CD4-positive, alpha-beta T cell treated with Interferon gamma for 1 hour (primary cell): ENCODE measurements around the gene GTF3C1.
"Not testable (repeated sequence)": the region's sequence is repeated elsewhere in the genome, so short reads cannot be mapped to it uniquely, and the experiment has no call there.

Source experiments
- DNase-seq: peaks from one replicate; pipeline ENCODE4 v3.0.0-alpha.2; 2020

The GTF3C1 gene, protein sequence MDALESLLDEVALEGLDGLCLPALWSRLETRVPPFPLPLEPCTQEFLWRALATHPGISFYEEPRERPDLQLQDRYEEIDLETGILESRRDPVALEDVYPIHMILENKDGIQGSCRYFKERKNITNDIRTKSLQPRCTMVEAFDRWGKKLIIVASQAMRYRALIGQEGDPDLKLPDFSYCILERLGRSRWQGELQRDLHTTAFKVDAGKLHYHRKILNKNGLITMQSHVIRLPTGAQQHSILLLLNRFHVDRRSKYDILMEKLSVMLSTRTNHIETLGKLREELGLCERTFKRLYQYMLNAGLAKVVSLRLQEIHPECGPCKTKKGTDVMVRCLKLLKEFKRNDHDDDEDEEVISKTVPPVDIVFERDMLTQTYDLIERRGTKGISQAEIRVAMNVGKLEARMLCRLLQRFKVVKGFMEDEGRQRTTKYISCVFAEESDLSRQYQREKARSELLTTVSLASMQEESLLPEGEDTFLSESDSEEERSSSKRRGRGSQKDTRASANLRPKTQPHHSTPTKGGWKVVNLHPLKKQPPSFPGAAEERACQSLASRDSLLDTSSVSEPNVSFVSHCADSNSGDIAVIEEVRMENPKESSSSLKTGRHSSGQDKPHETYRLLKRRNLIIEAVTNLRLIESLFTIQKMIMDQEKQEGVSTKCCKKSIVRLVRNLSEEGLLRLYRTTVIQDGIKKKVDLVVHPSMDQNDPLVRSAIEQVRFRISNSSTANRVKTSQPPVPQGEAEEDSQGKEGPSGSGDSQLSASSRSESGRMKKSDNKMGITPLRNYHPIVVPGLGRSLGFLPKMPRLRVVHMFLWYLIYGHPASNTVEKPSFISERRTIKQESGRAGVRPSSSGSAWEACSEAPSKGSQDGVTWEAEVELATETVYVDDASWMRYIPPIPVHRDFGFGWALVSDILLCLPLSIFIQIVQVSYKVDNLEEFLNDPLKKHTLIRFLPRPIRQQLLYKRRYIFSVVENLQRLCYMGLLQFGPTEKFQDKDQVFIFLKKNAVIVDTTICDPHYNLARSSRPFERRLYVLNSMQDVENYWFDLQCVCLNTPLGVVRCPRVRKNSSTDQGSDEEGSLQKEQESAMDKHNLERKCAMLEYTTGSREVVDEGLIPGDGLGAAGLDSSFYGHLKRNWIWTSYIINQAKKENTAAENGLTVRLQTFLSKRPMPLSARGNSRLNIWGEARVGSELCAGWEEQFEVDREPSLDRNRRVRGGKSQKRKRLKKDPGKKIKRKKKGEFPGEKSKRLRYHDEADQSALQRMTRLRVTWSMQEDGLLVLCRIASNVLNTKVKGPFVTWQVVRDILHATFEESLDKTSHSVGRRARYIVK (N-terminal part only)

DNA sequence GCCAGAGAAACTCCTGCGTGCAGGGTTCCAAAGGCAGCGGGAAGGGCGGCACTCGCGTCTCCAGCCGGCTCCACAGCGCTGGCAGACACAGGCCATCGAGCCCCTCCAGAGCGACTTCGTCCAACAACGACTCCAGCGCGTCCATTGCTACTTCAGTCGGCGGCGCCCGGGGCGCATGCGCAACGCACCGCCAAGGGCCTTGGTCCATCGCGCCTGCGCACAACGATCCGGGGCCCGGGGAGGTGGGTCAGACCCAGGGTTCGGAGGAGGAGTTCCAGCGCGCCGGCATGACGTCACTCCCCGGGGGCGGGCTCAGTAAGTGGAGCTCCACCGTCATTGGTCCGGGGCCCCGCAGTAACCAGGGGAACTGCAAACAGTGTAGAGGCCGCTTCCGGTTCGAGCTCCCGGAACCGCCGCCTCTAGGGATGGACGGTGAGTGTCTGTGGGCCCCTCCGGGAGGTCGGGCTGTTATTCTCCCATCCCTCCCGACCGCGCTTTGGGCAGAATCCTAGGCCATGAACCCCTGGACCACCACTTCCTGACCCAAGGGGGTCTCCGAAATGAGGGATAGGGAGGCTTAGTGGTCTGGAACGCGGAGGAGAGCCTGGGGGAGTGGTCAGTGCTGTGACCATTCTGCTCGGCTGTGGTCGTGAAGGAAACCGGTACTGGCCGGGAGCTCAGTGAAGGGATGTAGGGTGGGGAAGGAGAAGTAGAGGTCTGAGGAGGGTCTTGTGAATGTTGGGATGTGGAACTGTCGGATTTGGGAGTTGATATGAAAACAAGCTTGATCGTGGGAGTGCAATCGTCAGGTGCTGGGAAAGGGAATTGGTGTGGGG lies at the start of gene GTF3C1, which contains the start of gene KATNIP:
Gene GTF3C1, minus strand, starts transcription at position 168 of the 836 bp plus-strand sequence. Its CDS starts 23 bp downstream, at position 145.
Gene KATNIP, plus strand, starts transcription at position 399 of the 836 bp plus-strand sequence. Its CDS starts 27 bp downstream, at position 426.
- peak; percentile 99 for DNase-seq

DNA sequence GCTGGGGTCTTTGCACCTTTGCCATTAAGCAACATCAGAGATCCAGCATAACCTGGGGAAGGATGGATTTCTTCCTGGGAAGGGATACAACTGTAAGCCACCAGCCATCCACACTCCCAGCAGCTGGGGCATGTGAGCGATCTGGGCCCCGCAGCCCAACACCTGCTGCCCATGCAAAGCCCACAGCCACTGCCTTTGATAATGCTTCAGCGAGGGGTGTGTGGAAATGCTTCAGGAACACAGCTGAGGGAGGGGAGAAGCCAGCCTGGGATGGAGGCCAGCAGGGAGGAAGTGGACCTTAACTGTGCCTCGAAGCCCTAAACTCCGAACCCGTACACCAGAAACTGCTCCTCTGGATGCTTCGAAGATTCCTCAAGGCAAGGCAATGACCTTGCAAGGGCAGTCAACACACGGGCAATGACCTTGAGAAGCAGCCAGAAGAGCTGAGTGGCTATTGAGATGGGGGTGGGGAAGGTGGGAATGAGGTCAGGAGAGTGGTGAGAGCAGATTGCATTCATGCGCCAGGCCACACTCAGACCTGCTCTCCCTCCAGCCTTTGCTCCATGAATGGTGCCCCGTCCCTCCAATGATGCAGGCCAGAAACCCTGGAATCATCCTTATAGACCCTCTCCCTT lies 49.3 kb upstream of the GTF3C1 start:
- DNase-seq, result no peak

DNA sequence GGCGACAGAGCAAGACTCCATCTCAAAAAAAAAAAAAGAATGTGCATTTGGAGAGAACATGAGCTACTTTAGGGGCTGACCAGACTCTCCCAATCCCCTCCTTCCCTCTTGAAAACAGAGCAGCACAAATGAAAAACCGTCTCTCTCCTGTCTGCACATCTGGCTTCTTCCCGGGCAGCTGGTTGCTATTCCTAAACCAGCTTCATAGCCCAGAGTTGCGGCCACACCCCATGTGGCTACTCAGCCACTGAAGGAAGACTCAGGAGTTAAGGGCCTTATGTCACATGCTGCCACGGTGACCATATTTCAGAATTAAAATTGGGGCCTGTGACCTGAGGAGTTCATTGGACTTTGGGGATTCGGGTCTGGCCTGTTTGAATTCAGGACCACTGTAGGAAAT lies 48.5 kb upstream of the GTF3C1 start:
- no peak for DNase-seq

DNA sequence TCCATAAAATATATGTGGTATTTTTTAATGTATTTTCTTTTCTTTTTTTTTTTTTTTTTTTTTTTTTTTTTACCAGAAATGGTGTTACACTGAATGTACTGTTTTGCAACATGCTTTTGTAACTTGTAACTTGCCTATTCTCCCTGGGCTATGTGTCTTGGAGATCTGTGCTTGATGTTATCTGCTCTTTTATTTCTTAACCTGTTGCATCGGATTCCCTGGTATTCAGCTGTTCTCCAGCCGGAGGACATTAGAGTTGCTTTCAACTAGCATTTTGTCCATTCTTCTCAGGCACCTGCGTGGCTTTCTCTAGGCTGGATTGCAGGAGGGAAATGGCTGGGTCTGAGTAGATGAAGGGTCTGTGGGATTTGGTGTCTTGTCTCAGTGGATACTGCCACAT lies 47.6 kb upstream of the GTF3C1 start:
- DNase-seq, result no peak

DNA sequence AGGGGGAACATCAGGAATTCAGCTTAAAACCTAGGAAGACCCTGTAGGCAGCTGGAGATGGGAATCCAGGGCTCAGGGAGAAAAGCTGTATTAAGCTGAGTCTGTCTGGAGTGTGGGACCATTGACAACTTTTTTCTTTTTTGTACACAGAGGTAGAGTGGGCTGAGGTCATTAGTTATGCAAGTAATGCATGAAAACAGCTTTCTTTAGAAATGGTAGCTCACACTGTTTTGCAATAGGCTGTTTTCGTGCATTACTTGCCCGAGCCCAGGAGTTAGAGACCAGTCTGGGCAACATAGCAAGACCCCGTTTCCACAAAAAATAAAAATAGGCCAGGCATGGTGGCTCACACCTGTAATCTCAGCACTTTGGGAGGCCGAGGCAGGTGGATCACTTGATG lies 46.7 kb upstream of the GTF3C1 start:
- no peak for DNase-seq

- no peak for DNase-seq
These were observed 46.3 kb upstream of the GTF3C1 start for GRCh38 chr16:27595993-27596392.

DNA sequence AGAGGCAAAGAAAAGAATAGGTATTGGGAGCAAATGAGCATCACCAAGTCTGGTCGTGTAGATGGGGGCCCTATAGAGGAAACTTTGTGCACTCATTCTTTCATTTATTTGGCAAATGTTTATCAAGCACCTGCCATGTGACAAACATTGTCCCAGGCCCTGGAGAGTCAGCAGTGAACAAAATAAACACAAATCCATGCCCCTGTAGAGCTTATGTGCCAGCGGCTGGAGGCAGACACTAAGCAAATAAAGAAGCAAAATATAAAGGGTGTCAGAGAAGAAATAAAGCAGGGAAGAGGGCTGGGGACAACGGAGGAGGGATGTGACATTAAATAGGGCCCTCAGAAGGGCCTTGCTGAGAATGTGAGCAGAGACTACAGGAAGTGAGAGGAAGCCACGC lies 45.8 kb upstream of the GTF3C1 start:
- DNase-seq, result no peak

- DNase-seq, result no peak
These were observed 42.1 kb upstream of the GTF3C1 start for GRCh38 chr16:27591837-27592236.

GRCh38 chr16:27588057-27588456 lies 38.3 kb upstream of the GTF3C1 start:
- no peak for DNase-seq

DNA sequence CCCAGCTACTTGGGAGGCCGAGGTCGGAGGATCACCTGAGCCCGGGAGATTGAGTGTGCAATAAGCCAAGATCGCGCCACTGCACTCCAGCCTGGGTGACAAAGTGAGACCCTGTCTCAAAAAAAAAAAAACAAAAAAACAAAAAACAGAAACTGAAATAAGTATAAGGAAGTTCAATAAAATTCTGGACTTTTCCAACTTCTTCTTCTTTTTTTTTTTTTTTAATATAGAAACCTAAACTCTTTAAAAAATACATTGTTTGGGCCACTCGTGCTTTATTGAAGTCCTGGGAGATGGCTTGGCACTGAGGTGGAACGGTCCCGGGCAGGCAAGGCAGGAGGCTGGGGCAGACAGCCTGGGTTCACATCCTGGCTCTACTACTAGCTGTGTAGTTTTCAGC lies 37.0 kb upstream of the GTF3C1 start:
- no peak for DNase-seq

DNA sequence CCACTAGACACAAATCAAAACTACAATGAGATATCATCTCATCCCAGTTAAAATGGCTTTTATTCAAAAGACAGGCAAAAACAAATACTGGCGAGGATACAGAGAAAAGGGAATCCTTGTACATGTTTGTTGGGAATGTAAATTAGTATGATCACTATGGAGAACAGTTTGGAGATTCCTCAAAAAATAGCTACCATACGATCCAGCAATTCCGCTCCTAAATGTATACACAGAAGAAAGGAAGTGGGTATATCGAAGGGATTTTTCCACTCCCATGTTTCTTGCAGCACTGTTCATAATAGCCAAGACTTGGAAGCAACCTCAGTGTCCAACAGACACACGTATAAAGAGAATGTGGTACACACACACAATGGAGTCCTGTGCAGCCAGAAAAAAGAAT lies 35.5 kb upstream of the GTF3C1 start:
- DNase-seq, result no peak

- no peak for DNase-seq
These were observed 33.9 kb upstream of the GTF3C1 start for GRCh38 chr16:27583634-27584033.

DNA sequence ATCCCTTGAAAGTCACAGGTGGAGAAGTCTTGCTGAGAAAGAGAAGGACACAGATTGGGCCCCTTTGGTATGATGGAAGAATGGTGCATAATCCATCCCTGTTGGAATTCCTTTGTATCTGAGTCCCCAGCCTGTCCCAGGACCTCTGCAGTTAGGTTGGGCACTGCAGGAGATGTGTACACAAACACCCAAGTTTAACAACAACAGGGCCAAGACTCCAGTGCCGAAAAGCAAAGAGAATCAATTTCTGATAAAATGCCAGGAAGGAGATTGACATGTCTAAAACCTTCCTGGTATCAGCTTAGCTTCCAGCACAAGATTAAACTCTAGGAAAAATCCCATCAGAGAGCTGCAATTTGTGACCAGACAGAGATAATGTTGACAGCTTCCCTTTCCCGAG lies 33.2 kb upstream of the GTF3C1 start:
- DNase-seq, result no peak

DNA sequence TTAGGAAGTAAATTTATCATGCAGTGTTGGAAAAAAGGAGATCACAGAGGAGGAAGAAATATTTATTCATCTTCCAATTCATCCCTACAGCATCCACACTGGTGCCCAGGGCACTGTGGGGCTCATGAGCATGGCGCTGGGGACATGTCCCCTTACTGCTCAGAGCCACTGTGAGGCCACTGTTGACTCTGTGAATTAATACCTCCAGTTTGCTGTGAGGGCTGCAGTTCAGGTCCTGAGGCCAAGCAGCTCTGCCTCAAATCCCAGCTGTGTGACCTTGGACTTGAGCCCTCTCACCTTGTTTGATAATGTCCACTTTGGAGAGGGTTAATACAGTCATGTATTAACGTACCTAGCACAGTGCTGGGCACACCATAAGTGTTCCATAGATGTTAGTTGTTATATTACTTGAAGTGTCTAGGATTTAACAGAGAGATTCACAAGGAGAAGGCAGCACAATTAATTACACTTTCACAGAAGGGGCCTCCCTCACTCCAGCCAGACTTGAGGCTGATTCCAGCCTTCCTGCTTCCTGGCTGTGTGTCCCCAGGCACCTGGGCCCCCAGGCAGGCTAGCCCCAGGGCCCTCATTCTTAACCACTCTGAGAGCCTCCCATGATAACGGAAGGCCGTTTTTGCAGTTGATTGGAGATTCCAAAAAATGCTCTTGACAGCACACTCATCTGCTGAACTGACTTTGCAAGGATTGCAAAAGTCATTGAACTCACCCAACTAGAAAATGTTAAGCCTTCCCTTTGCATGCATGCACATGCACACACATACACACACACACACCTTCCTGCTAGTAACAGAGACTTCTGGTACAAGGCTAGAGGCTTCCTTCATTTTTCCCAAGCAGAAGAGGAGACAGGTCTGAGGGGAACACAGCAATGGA lies 29.6 kb upstream of the GTF3C1 start:
- DNase-seq, result no peak

DNA sequence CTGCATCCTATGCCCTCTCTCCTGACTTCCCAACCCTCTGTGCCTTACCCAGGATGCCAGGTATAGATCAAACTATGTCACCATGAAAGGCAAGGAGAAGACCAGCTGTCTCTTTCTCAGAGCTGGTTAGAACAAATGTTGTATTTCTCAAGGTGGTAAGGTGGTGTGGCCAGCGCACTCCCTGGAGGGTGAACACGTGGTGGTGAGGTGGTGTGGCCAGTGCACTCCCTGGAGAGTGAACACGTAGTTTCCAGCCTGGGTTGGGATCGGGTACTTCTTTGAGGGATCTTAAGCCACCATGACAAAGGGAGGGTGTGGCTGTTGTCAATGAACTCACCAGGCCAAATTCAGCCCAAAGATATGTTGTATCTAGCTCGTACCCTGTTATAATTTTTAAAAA lies 27.0 kb upstream of the GTF3C1 start:
- no peak for DNase-seq

DNA sequence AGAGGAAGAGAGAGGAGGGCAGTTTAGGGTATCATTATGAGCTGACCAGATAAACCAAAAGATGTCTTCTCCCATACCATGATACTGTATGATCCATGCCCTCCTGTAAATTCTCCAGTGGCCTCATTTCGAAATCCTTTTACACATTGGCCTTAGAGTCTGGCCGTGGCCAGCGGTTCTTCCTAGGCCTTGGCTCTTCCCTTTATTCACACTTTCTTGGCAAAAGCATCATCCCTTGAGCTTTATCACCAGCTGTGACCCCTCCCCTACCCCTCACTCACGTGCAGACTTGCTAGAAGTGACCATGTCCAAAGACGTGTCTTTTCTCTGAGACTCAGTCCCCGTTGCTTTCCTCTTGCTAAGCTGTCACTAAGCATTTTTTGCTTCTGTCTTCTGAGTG lies 23.0 kb upstream of the GTF3C1 start:
- no peak for DNase-seq

DNA sequence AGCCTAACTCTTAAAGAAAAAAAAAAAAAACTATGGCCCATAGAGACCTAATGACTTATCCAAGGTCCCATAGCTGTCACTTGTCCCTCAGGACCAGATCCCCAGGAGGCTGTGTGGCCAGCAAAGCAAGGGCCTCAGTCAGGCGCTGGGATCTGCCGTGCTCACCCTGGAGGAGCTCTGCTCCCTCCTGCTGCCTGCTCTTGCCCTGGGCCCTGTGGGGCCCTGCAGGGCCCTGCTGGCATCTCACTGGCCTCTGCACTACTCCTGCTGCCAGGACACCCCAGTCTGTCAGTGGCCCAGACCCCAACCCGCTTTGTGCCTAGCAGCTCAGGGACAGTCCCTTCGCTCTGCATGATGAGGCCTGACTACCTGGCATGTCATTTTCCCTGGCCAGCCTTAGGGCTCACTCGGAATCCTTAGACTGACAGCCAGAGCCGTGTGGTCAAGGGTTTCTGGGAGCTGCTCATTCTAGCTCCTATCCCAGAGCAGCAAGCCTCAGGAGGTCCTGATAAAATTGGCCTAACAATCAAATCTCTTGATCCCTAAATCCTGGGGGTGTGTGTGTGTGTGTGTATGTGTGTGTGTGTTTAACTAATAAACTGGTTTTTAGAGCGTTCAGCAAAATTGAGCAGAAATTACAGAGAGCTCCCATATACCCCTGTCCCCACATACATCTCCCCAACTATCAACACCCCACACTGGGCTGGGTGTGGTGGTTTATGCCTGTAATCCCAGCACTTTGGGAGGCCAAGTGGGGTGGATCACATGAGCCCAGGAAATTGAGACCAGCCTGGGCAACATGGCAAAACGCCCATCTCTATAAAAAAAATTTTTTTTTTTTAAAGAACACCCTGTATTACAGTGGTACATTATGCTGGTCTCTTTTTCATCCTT lies 22.0 kb upstream of the GTF3C1 start:
- DNase-seq, result no peak

- DNase-seq, result not testable (repeated sequence)
These were observed 21.3 kb upstream of the GTF3C1 start for GRCh38 chr16:27570986-27571385.

GRCh38 chr16:27568077-27568476 lies 18.4 kb upstream of the GTF3C1 start:
- no peak for DNase-seq
